ENCODE measurements around the gene MMD. TPM values are rescaled to one million over a fixed set of nuclear protein-coding genes. Genes with fewer than 3 reads are reported as not detected.
A peak's percentile ranks its signal among the peaks of the same experiment; 100 is the strongest.
"Not testable (repeated sequence)": the region's sequence is repeated elsewhere in the genome, so short reads cannot be mapped to it uniquely, and the experiment has no call there.

The MMD gene, protein sequence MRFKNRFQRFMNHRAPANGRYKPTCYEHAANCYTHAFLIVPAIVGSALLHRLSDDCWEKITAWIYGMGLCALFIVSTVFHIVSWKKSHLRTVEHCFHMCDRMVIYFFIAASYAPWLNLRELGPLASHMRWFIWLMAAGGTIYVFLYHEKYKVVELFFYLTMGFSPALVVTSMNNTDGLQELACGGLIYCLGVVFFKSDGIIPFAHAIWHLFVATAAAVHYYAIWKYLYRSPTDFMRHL
- polyA plus RNA-seq (ENCODE audit: insufficient read length in 4 of 4), result 10 to 100 TPM; 20.1 to 28.7 (median 22.0) TPM

DNA sequence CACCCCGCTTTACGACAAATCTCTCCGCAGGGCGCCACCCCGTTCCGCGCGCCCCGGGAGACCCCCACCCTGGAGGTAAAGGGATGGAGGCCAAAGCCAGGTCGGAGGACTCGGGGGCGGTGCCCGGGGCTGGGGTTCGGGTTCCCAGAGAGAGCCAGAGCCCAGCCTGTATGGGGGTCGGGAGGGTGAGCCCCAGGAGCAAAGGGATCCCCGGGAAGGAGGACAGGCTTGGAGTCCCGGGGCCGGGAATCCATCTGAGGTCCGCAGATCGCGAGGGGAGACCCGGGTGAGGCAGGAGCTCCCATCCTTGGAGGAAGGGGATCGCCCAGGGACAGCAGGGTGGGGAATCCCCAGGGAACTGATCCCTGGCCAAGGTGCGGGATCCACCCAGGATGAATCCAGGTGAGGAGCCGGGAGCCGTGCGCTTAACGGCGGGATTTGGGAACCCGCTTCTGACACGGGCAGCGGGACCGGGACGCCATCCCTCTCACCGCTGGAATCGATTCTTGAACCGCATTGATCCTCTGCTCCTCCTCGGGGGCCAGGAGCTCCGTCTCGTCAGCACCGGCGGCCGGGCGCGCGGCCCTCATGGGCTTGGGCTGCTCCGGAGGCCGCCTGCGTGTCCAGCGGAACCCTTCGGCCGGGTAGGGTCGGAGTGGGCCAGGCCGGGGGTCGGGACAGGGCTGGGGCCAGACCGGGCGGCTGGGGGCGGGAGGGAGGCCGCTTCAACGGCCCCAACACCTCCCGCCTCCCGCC lies at the start of gene MMD:
Gene MMD (minus strand): TSS at position 657 of the 756 bp plus-strand sequence. CDS start 140 bp downstream, at position 517.
- peak in 1 of 4 donors; percentile 22 for DNase-seq (ENCODE audit: low read depth in 4 of 4, low spot score in 3 of 4)

DNA sequence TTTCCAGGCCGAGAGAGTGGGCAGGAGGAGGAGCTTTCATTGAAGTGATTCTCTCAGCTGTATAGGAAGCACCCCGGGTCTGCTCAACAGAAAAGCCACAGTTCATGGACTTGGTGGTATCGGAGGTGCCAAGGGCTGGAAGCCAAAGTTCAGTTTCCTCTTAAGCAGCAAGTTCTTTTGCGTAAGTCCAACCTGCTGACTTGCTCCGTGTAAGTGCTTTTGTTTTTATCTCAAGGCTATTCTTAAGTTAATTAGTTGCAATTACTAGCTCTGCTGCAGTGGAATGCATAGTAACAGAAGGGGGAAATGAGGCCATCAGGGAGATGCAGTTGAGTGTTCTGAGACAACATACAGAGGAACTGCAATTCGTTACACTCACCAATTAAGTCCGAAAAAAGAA lies 45.0 kb upstream of the MMD start:
- DNase-seq (ENCODE audit: low read depth in 4 of 4, low spot score in 3 of 4), result no peak

DNA sequence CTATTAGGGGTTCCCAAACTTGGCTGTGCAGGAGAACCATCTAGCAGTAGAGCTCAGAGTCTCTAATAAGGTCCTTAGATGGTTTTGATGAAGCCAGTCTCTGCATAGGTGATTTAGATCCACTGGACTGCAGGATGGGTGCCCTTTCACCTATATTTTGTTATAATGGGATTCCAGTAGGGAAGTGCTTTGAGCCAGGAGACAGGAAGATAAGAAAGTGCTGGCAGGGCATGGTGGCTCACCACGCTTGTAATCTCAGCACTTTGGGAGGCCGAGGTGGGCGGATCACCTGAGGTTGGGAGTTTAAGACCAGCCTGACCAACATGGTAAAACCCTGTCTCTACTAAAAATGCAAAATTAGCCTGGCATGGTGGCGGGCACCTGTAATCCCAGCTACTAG lies 44.1 kb upstream of the MMD start:
- DNase-seq (ENCODE audit: low read depth in 4 of 4, low spot score in 3 of 4), result not testable (repeated sequence)

DNA sequence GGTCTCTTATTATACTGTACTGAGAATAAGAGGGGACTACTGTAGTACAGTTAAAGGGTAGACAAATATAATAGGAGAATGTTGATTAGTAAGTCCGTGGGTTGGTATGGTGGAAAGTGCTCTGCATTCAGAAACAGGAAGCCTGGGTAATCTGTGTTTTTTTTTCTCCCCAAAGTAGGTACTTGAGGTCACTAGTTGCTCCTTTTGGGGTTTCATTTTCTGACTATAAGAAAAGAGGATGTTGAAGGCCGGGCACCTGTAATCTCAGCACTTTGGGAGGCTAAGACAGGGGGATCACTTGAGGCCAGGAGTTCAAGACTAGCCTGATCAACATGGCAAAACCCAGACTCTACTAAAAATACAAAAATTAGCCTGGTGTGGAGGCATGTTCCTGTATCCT lies 42.0 kb upstream of the MMD start:
- DNase-seq (ENCODE audit: low read depth in 4 of 4, low spot score in 3 of 4), result no peak

DNA sequence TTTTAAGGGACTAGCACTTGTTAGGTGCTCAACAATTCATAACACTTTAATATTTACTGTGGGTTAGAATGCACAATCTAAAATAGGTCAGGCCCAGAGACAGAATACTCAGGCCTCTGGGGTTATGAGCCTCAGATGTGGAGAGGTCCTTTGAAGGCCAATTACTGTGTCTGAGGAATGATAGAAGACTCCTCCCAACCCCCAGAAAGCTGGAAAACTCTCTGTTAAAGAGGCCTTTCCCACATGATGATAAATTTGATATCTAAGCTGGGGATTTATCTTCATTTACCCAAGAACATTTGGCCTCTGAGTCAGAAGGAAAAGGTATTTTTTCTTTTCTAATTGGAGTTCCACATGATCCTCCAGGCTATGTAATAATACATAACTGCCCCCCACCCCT lies 41.1 kb upstream of the MMD start:
- no peak for DNase-seq (ENCODE audit: low read depth in 4 of 4, low spot score in 3 of 4)

DNA sequence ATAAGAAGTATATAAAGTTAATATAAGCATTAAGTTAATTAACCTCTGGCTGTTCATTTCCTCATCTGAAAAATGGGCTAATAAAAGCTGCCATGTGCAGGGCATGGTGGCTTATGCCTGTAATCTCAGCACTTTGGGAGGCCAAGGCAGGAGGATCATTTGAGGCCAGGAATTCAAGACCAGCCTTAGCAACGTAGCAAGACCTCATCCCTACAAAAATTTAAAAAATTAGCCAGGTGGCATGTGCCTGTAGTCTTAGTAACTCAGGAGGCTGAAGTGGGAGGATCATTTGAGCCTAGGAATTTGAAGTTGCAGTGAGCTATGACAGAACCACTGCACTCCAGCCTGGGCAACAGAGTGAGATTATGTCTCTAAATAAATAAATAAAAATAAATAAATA lies 40.6 kb upstream of the MMD start:
- no peak for DNase-seq (ENCODE audit: low read depth in 4 of 4, low spot score in 3 of 4)

DNA sequence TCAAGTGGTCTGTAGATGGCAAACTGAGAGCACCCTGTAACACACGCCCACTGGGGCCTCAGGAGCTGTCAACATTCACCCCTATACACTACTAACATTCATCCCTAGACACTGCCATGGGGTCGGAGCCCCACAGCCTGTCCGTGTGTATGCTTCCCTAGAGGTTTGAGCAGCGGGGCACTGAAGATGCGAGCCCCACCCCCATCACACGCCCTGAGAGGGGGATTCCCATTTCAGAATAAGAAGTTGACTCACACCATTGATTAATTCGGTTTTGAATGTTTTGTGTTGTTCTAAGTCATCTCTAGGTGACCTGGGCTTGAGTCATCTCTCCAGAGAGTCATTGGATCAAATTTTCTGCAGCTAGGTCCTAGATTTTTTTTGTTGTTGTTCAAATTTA lies 37.3 kb upstream of the MMD start:
- no peak for DNase-seq (ENCODE audit: low read depth in 4 of 4, low spot score in 3 of 4)

DNA sequence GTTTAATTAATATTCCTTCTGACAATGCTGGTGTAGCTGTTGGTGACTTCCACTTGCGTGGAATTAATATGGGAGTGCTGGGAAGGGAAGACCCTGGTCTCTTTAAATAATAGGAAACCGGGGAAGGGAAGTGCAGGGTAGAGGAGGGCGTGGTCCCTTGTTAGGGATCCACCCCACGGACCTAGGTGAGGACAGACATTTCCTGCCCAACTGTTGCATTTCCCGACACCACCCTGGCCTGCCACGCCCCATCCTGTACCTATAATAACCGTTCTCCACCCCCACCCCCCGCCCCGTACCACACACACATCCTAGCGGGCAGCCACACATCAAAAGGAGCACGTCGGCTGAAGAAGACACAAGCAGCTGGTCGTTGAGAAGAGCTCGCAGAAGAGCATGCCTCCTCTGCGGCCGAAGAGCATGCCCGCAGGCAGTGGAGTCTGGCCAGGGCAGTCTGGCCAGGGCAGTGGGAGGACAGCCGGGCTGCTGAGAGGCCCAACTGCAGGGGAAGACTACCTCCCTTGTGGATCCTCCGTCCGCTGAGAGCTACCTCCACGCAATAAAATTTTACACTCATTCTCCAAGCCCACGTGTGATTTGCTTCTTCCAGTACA lies 36.8 kb upstream of the MMD start:
- no peak for DNase-seq (ENCODE audit: low read depth in 4 of 4, low spot score in 3 of 4)

DNA sequence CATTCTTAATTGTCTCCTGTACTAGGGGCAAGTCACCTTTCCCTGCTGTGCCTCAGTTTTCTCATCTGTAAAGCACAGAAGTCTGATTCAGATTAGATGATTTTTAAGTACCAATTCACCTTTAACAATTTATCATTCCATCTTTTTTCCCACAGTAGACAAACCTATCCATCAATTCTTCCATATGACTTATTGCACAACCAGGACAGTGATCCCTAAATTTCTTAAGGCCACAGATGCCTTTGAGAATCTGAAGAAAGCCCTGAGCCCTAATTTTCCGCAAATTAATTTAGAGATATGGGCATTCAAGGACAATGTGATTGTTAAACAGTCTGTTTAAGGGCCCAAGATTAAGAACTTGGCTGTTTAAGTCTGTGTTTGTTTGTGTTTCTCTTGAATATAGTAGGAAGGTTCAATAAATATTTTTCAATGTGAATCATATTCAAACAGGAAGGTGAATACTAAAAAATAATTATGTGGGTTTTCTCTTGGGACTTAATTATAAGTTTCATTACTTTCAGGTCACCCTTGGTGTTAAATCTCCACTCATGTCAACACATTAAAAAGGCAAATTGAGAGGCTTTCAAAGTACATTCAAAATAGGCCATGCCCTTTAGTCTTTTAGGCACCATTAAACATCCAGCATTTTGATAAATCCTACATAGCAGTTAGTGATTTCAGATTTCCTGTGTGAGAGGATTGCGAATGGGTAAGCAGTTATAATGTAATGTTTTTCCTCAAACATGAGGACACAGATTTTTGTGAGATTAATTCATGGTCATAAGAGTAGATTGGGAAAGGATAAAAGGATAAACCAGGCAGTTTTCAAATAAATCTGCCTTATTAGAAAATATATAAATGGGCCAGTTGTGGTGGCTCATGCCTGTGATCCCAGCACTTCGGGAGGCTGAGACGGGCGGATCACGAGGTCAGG lies 34.9 kb upstream of the MMD start:
- DNase-seq (ENCODE audit: low read depth in 4 of 4, low spot score in 3 of 4), result no peak

DNA sequence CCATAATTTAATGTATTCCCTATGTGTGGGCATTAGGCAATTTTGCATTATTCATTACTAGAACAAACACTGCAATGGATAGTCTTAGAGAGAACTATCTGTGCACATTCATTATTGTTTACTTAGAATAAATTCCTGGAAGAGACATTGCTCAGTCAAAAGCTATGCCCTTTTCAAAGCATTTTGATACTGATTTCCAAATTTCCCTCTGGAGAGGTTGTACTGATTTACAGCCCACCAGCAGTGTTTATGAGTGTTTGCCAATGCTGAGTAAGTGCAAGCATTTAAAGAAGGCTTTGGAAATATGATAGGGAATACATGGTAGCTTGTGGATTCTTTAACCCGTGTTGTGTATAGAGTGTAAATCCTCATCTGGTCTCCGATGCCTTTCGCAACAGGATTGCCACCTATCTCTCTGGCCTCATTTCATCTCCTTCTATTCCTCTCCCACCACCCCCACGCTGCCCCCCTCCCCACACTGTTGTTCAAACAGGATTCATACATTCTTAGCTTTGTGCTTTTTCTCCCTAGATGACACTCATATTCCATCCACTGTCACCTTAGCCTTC lies 33.4 kb upstream of the MMD start:
- DNase-seq (ENCODE audit: low read depth in 4 of 4, low spot score in 3 of 4), result no peak

DNA sequence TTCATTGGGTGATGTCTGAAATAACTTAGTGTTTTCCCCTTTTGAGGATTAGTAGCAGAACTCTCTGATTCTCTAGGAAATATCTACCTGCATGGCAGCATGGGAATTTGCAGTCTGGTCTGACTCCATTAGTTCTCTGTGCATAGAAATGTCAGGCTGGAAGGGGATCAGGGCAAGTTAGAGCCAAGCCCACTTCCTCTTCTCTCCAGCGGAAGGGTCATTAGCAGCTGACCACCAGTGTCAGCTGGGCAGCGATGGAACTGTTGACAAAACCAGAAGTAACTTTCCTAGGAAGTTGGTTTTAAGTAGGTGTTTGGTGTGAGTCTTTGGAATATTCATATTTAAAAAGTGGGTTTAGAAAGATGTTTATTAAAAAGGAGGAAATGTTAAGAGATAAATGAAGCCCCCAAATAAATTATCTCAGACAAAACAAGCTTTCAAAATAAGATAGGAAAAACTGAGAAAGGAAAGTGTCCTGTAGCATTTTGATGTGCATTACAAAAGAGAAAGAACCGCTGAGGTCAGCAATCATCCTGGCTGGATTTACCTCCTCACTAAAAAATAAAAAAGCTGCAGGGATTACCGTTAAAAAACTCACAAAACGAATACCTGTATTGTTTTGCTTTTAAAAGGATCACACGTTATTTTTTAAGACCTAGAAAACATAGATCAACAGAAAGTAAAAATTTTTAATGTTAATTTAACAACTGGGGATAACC lies 32.4 kb upstream of the MMD start:
- no peak for DNase-seq (ENCODE audit: low read depth in 4 of 4, low spot score in 3 of 4)

DNA sequence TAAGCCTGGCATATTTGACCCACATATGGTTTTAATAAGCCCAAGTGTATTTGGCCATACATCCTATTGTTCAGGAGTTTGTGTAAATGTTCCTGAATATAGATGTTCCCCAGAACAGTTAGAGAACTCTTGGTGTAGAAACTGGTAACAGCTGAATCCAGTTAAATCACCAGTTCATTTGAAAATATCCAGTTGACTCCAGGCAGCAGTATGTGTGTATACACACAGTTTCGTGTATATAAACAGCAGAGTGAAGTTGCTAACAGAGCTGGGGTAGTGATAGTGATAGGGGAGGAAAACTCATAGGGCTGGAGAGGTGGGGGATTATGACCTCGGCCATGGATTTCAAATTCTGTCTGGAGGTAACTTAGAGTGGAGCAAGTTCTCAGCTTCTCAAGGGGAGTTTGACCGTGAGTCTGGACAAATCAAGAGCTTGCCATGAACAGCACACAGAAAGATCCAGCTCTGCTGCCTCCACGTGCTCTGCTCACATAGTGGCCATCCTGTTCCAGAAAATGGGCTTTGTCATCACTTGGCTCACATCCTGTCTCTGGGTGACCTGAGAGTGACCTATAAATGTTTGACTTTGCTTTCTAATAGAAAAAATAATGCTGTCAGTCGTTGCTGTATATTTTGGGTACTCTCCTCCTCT lies 30.6 kb upstream of the MMD start:
- no peak for DNase-seq (ENCODE audit: low read depth in 4 of 4, low spot score in 3 of 4)

DNA sequence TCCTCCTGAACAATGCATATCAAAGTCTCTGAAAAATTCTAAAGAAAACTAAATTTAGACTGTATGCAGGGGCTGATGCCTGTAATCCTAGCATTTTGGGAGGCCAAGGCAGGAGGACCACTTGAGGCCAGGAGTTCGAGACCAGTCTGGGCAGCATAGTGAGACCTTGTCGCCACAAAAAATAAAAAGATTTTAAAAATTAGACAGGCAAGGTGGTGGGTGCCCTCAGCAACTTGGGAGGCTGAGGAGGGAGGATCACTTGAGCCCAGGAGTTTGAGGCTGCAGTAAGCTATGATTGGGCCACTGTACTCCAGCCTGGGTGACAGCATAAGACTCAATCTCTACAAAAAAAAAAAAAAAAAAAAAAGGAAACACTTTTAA lies 30.1 kb upstream of the MMD start:
- no peak for DNase-seq (ENCODE audit: low read depth in 4 of 4, low spot score in 3 of 4)

DNA sequence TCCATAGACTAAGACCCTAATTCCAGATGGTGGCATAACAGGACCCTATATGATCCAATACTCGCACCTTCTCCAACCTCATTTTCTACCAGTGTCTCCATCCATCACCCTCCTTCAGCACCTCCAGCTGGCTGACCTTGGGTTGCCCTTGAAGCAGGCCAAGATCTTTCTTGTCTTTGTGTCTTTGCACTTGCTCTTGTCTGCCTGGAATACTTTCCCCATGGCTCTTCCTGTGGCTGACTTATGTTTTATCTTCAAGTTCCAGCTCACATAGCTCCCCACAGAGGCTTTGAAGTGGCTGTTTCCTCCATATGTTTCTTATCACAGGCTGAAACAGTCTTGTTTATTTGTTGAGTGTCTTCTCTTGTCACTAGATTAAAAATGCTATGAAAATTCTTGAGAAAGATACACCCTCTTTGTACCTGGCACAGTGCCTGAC lies 29.6 kb upstream of the MMD start:
- peak in 1 of 4 donors; percentile 47 for DNase-seq (ENCODE audit: low read depth in 4 of 4, low spot score in 3 of 4)

DNA sequence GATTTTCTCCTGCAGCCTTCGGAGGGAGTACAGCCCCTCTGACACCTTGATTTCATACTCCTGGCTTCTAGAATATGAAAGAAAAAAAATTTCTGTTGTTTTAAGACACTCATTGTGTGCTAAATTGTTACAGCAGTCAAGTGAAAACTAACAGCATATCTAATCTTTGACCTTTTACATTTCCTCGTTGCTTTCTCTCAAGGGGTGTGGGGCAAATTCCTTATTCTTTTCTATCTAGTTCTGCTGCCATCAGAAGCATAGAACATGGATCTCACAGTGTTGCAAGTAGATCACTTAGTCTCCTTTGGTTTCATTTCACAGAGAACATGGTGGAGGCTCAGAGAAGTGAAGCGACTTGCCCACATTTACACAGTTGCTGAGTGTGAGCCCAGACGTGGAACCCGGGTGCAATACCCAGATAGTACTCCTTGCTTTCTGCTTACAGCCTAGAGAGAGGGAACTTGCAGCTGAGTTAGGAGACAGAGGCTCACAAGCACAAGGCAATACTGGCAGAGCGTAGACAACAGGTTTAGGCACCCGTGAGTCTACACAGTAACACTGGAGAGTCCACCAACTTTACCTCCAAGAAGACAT lies 28.7 kb upstream of the MMD start:
- no peak for DNase-seq (ENCODE audit: low read depth in 4 of 4, low spot score in 3 of 4)

DNA sequence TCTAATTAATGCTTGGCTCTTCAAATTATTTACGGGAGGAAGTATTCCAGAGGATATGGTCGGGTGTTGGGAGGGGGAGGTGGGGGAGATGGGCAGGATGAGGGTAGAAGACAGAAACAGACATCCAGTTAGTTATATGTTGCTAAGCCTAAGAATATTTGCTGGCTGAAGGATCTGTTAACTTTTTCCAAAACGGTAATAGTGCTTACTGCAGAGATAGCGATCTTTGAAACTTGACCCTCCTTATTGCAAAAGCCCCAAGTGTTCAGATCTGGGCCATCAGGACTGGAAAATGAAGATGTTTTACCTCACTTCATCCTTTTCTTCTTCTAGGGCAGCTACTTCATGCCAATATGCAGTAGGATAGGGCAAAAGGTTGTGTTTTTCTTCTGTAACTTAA lies 27.0 kb upstream of the MMD start:
- DNase-seq (ENCODE audit: low read depth in 4 of 4, low spot score in 3 of 4), result no peak

DNA sequence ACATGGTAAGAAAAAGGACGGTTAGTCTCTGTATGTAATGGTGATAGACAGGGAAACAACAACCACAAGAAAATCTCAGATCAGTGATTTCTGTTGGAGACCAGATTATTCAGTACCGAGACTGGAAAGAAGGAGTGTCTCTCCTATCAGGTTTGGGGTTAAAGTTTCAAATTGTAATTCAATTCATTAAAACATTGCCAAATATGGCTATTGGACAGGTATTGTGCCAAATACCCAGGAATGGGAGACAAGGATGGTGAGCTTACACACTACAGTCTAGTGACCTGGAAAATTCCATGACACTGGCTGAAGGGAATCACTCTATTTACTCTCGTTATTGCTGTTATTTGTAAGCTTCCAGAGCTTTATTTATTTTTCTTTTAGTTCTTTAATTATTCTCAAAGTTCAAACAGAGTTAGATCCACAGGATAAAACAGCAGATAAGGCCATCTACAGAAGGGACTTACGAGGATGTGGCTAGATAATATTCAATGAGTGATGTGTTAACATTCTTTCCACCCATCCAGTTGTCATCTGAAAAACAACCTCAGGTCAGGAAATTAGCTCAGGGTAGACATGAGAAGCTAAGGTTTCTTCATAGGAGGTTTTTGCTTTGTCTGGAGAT lies 25.1 kb upstream of the MMD start:
- DNase-seq (ENCODE audit: low read depth in 4 of 4, low spot score in 3 of 4), result no peak

DNA sequence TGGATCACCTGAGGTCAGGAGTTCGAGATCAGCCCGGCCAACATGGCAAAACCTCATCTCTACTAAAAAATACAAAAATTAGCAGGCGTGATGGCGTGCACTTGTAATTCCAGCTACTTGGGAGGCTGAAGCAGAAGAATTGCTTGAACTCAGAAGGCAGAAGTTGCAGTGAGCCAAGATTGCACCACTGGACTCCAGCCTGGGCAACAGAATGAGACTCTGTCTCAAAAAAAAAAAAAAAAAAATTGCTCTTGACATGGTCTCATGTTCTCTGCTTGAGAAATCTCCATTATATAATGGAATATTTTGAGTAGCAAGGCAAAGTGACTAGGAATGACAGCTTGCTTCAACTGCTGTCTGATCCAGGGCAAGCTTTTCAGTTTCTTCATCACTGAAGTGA lies 24.4 kb upstream of the MMD start:
- not testable (repeated sequence) for DNase-seq (ENCODE audit: low read depth in 4 of 4, low spot score in 3 of 4)

Measured in left renal pelvis (tissue), 4 donors.